Endothelial cell of umbilical vein (primary cell): ENCODE measurements around the gene UBE2E1.

ENCODE experiments used
- CTCF ChIP-seq, 2 donors: IDR thresholded peaks; 1 replicate in 1 of 2; 2 replicates in 1 of 2; pipeline ENCODE4 v1.5.1; 2011; ENCODE audit warnings: low read length in 2 of 2, mild to moderate bottlenecking in 2 of 2, moderate library complexity in 2 of 2, control low read depth in 1 of 2, inconsistent platforms in 1 of 2, low read depth in 1 of 2; ENCODE audit not compliant: insufficient read depth in 1 of 2; ENCODE audit errors: extremely low read depth in 1 of 2
- FOS ChIP-seq: IDR thresholded peaks from 2 replicates; pipeline ENCODE4 v1.6.1; 2011; ENCODE audit warnings: mild to moderate bottlenecking, low read length, moderate library complexity, borderline replicate concordance; ENCODE audit not compliant: insufficient read depth
- JUN ChIP-seq: IDR thresholded peaks from 2 replicates; pipeline ENCODE4 v1.6.1; 2011; ENCODE audit warnings: borderline replicate concordance, low read depth; ENCODE audit not compliant: insufficient read length, insufficient read depth
- POLR2A ChIP-seq: IDR thresholded peaks from 2 replicates; pipeline ENCODE4 v1.6.1; 2012; ENCODE audit warnings: low read depth, mild to moderate bottlenecking, control low read depth, low read length
- TF ChIP-seq, protein P1 (sequence below): IDR thresholded peaks from 2 replicates; pipeline ENCODE4 v1.6.1; 2011; ENCODE audit not compliant: insufficient read depth, insufficient read length

DNA sequence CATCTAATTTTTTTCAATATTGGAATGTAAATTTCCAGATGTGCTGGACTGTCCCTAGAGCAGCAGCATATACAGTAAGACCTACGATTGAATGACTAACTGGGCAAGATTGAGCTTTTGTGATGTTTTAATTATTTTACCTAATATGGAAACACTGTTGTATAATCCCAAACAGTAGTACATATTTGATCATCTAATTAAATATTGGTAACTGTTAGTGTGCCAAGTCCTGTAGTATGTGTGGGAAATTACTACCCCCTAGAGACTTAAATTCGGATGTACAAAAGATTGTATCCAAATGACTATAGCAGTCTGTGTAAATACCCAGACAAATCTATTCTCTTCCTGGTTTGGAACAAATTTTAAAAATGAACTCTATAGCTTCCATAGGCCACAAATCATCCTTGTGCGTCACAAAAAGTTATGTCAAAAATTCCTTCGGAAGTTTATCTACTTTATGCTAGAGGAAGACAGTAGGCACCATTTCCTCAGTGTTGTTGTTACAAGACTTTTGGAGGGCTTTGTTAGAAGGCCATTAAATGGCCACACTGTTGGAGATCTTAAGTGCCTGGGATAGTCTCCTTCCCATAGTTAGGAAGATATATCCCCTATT is 69.5 kb downstream of the UBE2E1 start:
- TF ChIP-seq CTCF (IDR thresholded peaks at IDR 0.05; ENCODE audit: extremely low read depth in 1 of 2, insufficient read depth in 1 of 2, low read depth in 1 of 2, low read length in 2 of 2) (no peak), POLR2A (no peak), FOS (no peak), JUN (no peak)
- TF ChIP-seq, protein P1, sequence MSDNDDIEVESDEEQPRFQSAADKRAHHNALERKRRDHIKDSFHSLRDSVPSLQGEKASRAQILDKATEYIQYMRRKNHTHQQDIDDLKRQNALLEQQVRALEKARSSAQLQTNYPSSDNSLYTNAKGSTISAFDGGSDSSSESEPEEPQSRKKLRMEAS = no peak
